GM12878 (cell line): ENCODE results near the gene KDSR. TPM values are rescaled to one million over a fixed set of nuclear protein-coding genes. Genes with fewer than 3 reads are reported as not detected.
A peak's percentile ranks its signal among the peaks of the same experiment; 100 is the strongest.

ENCODE experiments used
- ATAC-seq: fragments of 200-7000 bp; cut with Tn5 transposase; 3 replicates; pipeline ENCODE4 v1.9.1; 2020; ENCODE audit warnings: mild to moderate bottlenecking, moderate library complexity
- BruUV-seq: library from RNA; stranded (reverse); fragments of 400-500 nt; replicated peaks from 2 replicates; lab custom pipeline; 2021; lab: Mats Ljungman, UMichigan
- CTCF ChIA-PET: fragments of 300-600 bp; sonication (Branson Sonifier 250); formaldehyde crosslinking; extraction: SDS; loops from one replicate; lab custom pipeline; 2021; ENCODE audit warnings: inconsistent platforms; lab: Yijun Ruan, JAX
- POLR2A ChIA-PET: fragments of 350-600 bp; formaldehyde crosslinking; extraction: SDS; loops from one replicate; lab custom pipeline; 2021; ENCODE audit warnings: inconsistent platforms; lab: Charles Lee
- RAD21 ChIA-PET: fragments of 300-600 bp; sonication (Branson Sonifier 250); formaldehyde crosslinking; loops from one replicate; lab custom pipeline; 2023; ENCODE audit warnings: antibody characterized with exemption; ENCODE audit not compliant: unreplicated experiment; lab: Charles Lee
- SMC1A ChIA-PET: fragments of 300-600 bp; sonication (Branson Sonifier 250); formaldehyde crosslinking; loops from one replicate; lab custom pipeline; 2023; ENCODE audit not compliant: unreplicated experiment, uncharacterized antibody; lab: Charles Lee
- DNase-seq: peaks from one replicate; pipeline ENCODE4 v3.0.0-alpha.2; 2011; ENCODE audit warnings: low read depth, low spot score
- FAIRE-seq: peaks from 3 replicates; lab custom pipeline; 2011; peaks lifted over from hg19 to GRCh38; lab: Jason Lieb, UNC
- H2AFZ ChIP-seq: 2 replicates; pipeline ENCODE4 v1.6.0; 2011; ENCODE audit warnings: low read depth, low read length, control low read depth; ENCODE audit not compliant: control insufficient read depth
- H3K27ac ChIP-seq: 2 replicates; pipeline ENCODE4 v1.5.1; 2011; ENCODE audit warnings: control low read depth; ENCODE audit not compliant: control insufficient read depth, insufficient read depth
- H3K27me3 ChIP-seq, 2 experiments: replicated peaks in 1 of 2; 2 replicates each; pipeline versions ENCODE4 v1.6.0 to v1.6.1; 2011; ENCODE audit warnings: low read length in 1 of 2; ENCODE audit not compliant: control insufficient read depth in 2 of 2, insufficient read depth in 2 of 2
- H3K36me3 ChIP-seq, 2 experiments: 2 replicates each; pipeline ENCODE4 v1.5.1; 2011; ENCODE audit warnings: low read length in 1 of 2; ENCODE audit not compliant: control insufficient read depth in 2 of 2, insufficient read depth in 2 of 2
- H3K4me1 ChIP-seq: 2 replicates; pipeline ENCODE4 v1.6.1; 2011; ENCODE audit warnings: mild to moderate bottlenecking, low read length, moderate library complexity, mixed read lengths; ENCODE audit not compliant: control insufficient read depth, insufficient read depth
- H3K4me2 ChIP-seq: 2 replicates; pipeline ENCODE4 v1.6.0; 2011; ENCODE audit warnings: control low read depth; ENCODE audit not compliant: control insufficient read depth, insufficient read depth
- H3K4me3 ChIP-seq: fragments of 200-600 bp; sonication (generic); 2 replicates; pipeline ENCODE4 v1.5.1; 2016
- H3K79me2 ChIP-seq: 2 replicates; pipeline ENCODE4 v1.6.0; 2011; ENCODE audit warnings: low read length; ENCODE audit not compliant: control insufficient read depth, insufficient read depth
- H3K9ac ChIP-seq: 2 replicates; pipeline ENCODE4 v1.8.0; 2011; ENCODE audit warnings: low read length, control low read depth, mixed read lengths; ENCODE audit not compliant: control insufficient read depth, insufficient read depth
- H3K9me3 ChIP-seq: replicated peaks from 3 replicates; pipeline ENCODE4 v1.5.1; 2011; ENCODE audit warnings: mild to moderate bottlenecking, low read length; ENCODE audit not compliant: control insufficient read depth, insufficient read depth
- H4K20me1 ChIP-seq: 2 replicates; pipeline ENCODE4 v1.6.0; 2011; ENCODE audit not compliant: control insufficient read depth, insufficient read depth
- BCL11A ChIP-seq: IDR thresholded peaks from 2 replicates; pipeline ENCODE4 v1.6.1; 2011; ENCODE audit warnings: low read depth, low read length
- EP300 ChIP-seq, 2 experiments: fragments of 150-350 bp in 1 of 2; IDR thresholded peaks; 2 replicates each; pipeline ENCODE4 v1.6.1; 2011 to 2012; ENCODE audit warnings: low read depth in 2 of 2, low read length in 2 of 2, borderline replicate concordance in 1 of 2, improper control_type of control experiment in 1 of 2, inconsistent platforms in 1 of 2; ENCODE audit not compliant: control insufficient read depth in 1 of 2
- KAT2A ChIP-seq: conservative IDR thresholded peaks from 2 replicates; pipeline ENCODE4 v1.6.1; 2011; ENCODE audit warnings: low read depth, low read length; ENCODE audit not compliant: control insufficient read depth
- MAX ChIP-seq: IDR thresholded peaks from 2 replicates; pipeline ENCODE4 v1.6.1; 2012; ENCODE audit warnings: low read depth, low read length, improper control_type of control experiment
- MEF2B ChIP-seq: fragments of 450-650 bp; IDR thresholded peaks from 2 replicates; pipeline ENCODE4 v1.6.1; 2018; ENCODE audit warnings: mild to moderate bottlenecking, moderate library complexity; ENCODE audit not compliant: partially characterized antibody, poor library complexity, severe bottlenecking
- NFYA ChIP-seq: IDR thresholded peaks from 2 replicates; pipeline ENCODE4 v1.6.1; 2011; ENCODE audit warnings: low read depth, mild to moderate bottlenecking, low read length, improper control_type of control experiment, borderline replicate concordance
- PRDM15 ChIP-seq: fragments of 450-650 bp; formaldehyde crosslinking; IDR thresholded peaks from 2 replicates; pipeline ENCODE4 v1.4.0; 2020; ENCODE audit warnings: mild to moderate bottlenecking, moderate library complexity
- RAD21 ChIP-seq: IDR thresholded peaks from 2 replicates; pipeline ENCODE4 v1.6.1; 2011; ENCODE audit warnings: mild to moderate bottlenecking, low read depth, low read length, moderate library complexity; ENCODE audit not compliant: insufficient read depth
- RELB ChIP-seq: fragments of 450-650 bp; IDR thresholded peaks from 2 replicates; pipeline ENCODE4 v1.6.1; 2017; ENCODE audit warnings: low read depth, mild to moderate bottlenecking, moderate library complexity
- RUNX3 ChIP-seq: IDR thresholded peaks from 2 replicates; pipeline ENCODE4 v1.6.1; 2012; ENCODE audit warnings: low read length, inconsistent platforms
- ZNF622 ChIP-seq: fragments of 450-650 bp; IDR thresholded peaks from 2 replicates; pipeline ENCODE4 v1.6.1; 2017; ENCODE audit warnings: mild to moderate bottlenecking, inconsistent platforms
- WGBS: methylation state at CpG from one replicate; pipeline ENCODE4 v1.1.6; 2016; ENCODE audit warnings: low lambda C conversion rate; ENCODE audit not compliant: insufficient replicate concordance, insufficient coverage; ENCODE audit errors: missing lambda C conversion rate; 5-methylcytosine and 5-hydroxymethylcytosine counted together
- in situ Hi-C: fragments of 300-500 bp; cut with MboI; formaldehyde crosslinking; loops from 9 replicates; pipeline ENCODE4 v1.14.3; 2018; ENCODE audit warnings: mixed read lengths
- intact Hi-C: fragments of 100-400 bp; cut with micrococcal nuclease; formaldehyde crosslinking; loops from one replicate; pipeline ENCODE4 v1.14.2; 2022; ENCODE audit not compliant: unreplicated experiment
- polyA plus RNA-seq, 11 experiments: library from polyadenylated mRNA; depleted of rRNA in 4 of 11; unstranded in 6 of 11; stranded (reverse) in 5 of 11; fragments of >200 nt; fragmentation: Nextera tagmentation in 4 of 11; fragmentation: Illumina TruSeq in 1 of 11; extraction: Ambion mirVana in 4 of 11; extraction: Trizol in 1 of 11; gene quantifications; 1 replicate in 1 of 11; 2 replicates in 10 of 11; pipeline versions ENCODE4 v1.2.1 to v1.2.3, GENCODE V29; 2011 to 2016; ENCODE audit warnings: inconsistent platforms in 2 of 11, missing spikeins in 2 of 11, low read depth in 1 of 11
- total RNA-seq, 4 experiments: library from RNA; depleted of rRNA in 3 of 4; stranded (reverse); fragments of >200 nt in 3 of 4; fragmentation: Illumina TruSeq in 1 of 4; extraction: Trizol in 1 of 4; gene quantifications; 2 replicates each; pipeline versions ENCODE4 v1.2.1 to v1.2.3, GENCODE V29; 2013 to 2021
- TF ChIP-seq, protein P1 (sequence below): fragments of 450-650 bp; IDR thresholded peaks from 2 replicates; pipeline ENCODE4 v1.6.1; 2017; ENCODE audit warnings: mild to moderate bottlenecking, moderate library complexity

Gene KDSR
- total and polyA plus RNA-seq, 10 of the 15 experiments (the other 5 are each of a cell fraction or from before 2014, with no cell fraction given), result 5.2 to 25.9 (median 14.3) TPM

DNA sequence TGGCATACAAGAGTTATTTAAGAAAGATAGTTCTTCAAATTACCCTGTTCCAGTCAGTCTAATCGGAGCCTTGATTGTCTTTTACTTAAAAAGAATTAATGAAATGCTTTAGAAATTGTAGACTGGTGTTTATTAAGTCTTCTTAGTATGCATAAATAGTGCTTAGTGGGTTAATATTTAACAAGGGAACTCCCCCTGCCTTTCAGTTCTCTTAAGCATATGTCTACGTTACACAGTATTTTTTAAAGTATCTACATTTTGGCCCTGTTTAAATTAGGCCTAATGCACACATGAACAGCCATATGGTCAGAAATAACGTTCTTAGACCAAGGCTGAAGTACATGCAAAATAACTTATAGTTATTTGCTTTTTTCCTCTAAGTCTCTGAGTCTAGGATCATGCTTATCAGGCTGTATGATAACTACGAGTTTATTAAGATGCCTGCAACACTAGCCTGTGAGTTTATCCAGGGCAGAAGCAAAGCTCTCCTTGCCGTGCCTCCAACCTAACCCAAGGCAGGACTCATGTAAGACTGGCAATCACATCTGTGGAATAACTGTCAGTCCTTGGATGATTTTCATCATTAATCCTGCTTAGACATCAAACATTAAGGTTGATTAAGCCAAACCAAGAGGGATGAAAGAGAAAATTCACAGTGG is 54.1 kb downstream of the KDSR start:
- CTCF ChIA-PET, result interaction anchor here (0.6 to 6.6 kb wide), 9 partner anchors 11 to 295 kb away, joined by 3 to 119 read pairs (median 3); no protein-coding TSS in a partner anchor
- in situ Hi-C loops, result no loop called here
- TF ChIP-seq EP300 (IDR thresholded peaks at IDR 0.05; ENCODE audit: borderline replicate concordance in 1 of 2, control insufficient read depth in 1 of 2, low read depth in 2 of 2, low read length in 2 of 2) (peak in 1 of 2 experiments; percentile 65; a peak in 2 of 4 replicates), RAD21 (no peak), RUNX3 (no peak), ZNF622 (no peak), KAT2A (no peak), PRDM15 (no peak), NFYA (no peak), BCL11A (no peak), RELB (peak; percentile 42; the same call in 1 of the 2 replicates), MAX (no peak), MEF2B (peak; percentile 50)
- TF ChIP-seq, protein P1, sequence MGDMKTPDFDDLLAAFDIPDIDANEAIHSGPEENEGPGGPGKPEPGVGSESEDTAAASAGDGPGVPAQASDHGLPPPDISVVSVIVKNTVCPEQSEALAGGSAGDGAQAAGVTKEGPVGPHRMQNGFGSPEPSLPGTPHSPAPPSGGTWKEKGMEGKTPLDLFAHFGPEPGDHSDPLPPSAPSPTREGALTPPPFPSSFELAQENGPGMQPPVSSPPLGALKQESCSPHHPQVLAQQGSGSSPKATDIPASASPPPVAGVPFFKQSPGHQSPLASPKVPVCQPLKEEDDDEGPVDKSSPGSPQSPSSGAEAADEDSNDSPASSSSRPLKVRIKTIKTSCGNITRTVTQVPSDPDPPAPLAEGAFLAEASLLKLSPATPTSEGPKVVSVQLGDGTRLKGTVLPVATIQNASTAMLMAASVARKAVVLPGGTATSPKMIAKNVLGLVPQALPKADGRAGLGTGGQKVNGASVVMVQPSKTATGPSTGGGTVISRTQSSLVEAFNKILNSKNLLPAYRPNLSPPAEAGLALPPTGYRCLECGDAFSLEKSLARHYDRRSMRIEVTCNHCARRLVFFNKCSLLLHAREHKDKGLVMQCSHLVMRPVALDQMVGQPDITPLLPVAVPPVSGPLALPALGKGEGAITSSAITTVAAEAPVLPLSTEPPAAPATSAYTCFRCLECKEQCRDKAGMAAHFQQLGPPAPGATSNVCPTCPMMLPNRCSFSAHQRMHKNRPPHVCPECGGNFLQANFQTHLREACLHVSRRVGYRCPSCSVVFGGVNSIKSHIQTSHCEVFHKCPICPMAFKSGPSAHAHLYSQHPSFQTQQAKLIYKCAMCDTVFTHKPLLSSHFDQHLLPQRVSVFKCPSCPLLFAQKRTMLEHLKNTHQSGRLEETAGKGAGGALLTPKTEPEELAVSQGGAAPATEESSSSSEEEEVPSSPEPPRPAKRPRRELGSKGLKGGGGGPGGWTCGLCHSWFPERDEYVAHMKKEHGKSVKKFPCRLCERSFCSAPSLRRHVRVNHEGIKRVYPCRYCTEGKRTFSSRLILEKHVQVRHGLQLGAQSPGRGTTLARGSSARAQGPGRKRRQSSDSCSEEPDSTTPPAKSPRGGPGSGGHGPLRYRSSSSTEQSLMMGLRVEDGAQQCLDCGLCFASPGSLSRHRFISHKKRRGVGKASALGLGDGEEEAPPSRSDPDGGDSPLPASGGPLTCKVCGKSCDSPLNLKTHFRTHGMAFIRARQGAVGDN, result peak; percentile 89

More for the DNA sequence above, 54.1 kb downstream of the KDSR start:
- Histone ChIP-seq H3K27ac (peak overlapping the region; percentile 90), H3K36me3 (peaks cover 0 to 5% of the 10 kb centered on the region in 2 experiments; a peak in 3 of 4 replicates), H3K79me2 (peaks cover 98% of the 10 kb centered on the region), H3K9ac (peak overlapping the region; percentile 97), H3K4me1 (peaks cover 29% of the 10 kb centered on the region), H2AFZ (no peak overlapping the region), H3K4me3 (peak overlapping the region; percentile 98), H3K4me2 (peak overlapping the region; percentile 88), H3K27me3 (no peaks in the 10 kb centered on the region), H3K9me3 (no peaks in the 10 kb centered on the region), H4K20me1 (no peaks in the 10 kb centered on the region)
- 0% methylated on average over 5 of the region's 5 CpGs for WGBS
- intact Hi-C loops, result loop anchor here (2.0 kb wide), 1 partner anchor 152 kb away; no protein-coding TSS in a partner anchor
- no peak for FAIRE-seq
- SMC1A ChIA-PET, result interaction anchor here (0.9 to 6.8 kb wide), 19 partner anchors 10 to 296 kb away, joined by 3 to 161 read pairs (median 12); no protein-coding TSS in a partner anchor
- ATAC-seq, result peak; percentile 42
- POLR2A ChIA-PET, result interaction anchor here (1.0 to 6.5 kb wide), 9 partner anchors 9 to 172 kb away, joined by 4 to 144 read pairs (median 9); no protein-coding TSS in a partner anchor
- DNase-seq, result no peak
- RAD21 ChIA-PET, result interaction anchor here (0.8 to 6.1 kb wide), 10 partner anchors 10 to 181 kb away, joined by 3 to 172 read pairs (median 11); no protein-coding TSS in a partner anchor
- no TSS peak for BruUV-seq
